ENCODE data around the gene VPS16. TPM values are rescaled to one million over a fixed set of nuclear protein-coding genes. Genes with fewer than 3 reads are reported as not detected.

The VPS16 gene
- total RNA-seq, 1 donor from 2014 or later, result 35.8 TPM

- DNase-seq (no peak), ATAC-seq (no peak)
- peaks cover 46% of the 10 kb centered on the region for H3K36me3 ChIP-seq
- no peaks in the 10 kb centered on the region for H3K27me3 ChIP-seq (ENCODE audit: low read depth)
- H3K4me3 ChIP-seq, result no peak overlapping the region
- H3K27ac ChIP-seq, result no peak overlapping the region
- H3K4me1 ChIP-seq, result peaks cover 20% of the 10 kb centered on the region
- intact Hi-C loops (cut with DNase I), result no loop called here
- no peak for TF ChIP-seq CTCF (IDR thresholded peaks at IDR 0.05)
- no peaks in the 10 kb centered on the region for H3K9me3 ChIP-seq
Observed at GRCh38 chr20:2867081-2867864, 26.7 kb downstream of the VPS16 start.

- no peak for DNase-seq
- Histone ChIP-seq H3K4me3 (no peak overlapping the region), H3K4me1 (peaks cover 24% of the 10 kb centered on the region), H3K27ac (no peak overlapping the region), H3K9me3 (no peaks in the 10 kb centered on the region), H3K27me3 (ENCODE audit: low read depth) (no peaks in the 10 kb centered on the region), H3K36me3 (peaks cover 25% of the 10 kb centered on the region)
- no peak for ATAC-seq
- TF ChIP-seq CTCF (IDR thresholded peaks at IDR 0.05), result no peak
- intact Hi-C loops (cut with DNase I), result no loop called here
Observed at GRCh38 chr20:2869381-2869780, 28.8 kb downstream of the VPS16 start.

- ATAC-seq, result no peak
- intact Hi-C loops (cut with DNase I), result no loop called here
Observed at GRCh38 chr20:2871111-2871465, 30.5 kb downstream of the VPS16 start.

GRCh38 chr20:2871661-2872458 lies 31.3 kb downstream of the VPS16 start:
- no peak overlapping the region for H3K27ac ChIP-seq
- no peaks in the 10 kb centered on the region for H3K9me3 ChIP-seq
- H3K4me1 ChIP-seq, result peaks cover 44% of the 10 kb centered on the region

More at GRCh38 chr20:2871111-2871465, 30.5 kb downstream of the VPS16 start:
- Histone ChIP-seq H3K9me3 (no peaks in the 10 kb centered on the region), H3K27ac (no peak overlapping the region), H3K36me3 (peaks cover 10% of the 10 kb centered on the region), H3K4me1 (peaks cover 42% of the 10 kb centered on the region), H3K27me3 (ENCODE audit: low read depth) (no peaks in the 10 kb centered on the region), H3K4me3 (no peak overlapping the region)
- no peak for TF ChIP-seq CTCF (IDR thresholded peaks at IDR 0.05)
- DNase-seq, result no peak

More at GRCh38 chr20:2871661-2872458, 31.3 kb downstream of the VPS16 start:
- peaks cover 2% of the 10 kb centered on the region for H3K36me3 ChIP-seq
- DNase-seq, result no peak
- intact Hi-C loops (cut with DNase I), result no loop called here
- peak; percentile 18 to 30 for ATAC-seq
- no peak for TF ChIP-seq CTCF (IDR thresholded peaks at IDR 0.05)
- H3K27me3 ChIP-seq (ENCODE audit: low read depth), result no peaks in the 10 kb centered on the region
- H3K4me3 ChIP-seq, result peak overlapping the region; percentile 98

Measured in lower lobe of right lung (tissue), 2 donors.